Subcutaneous abdominal adipose tissue (tissue), 5 donors: ENCODE results near the gene NFIC.
"Not testable (repeated sequence)": the region's sequence is repeated elsewhere in the genome, so short reads cannot be mapped to it uniquely, and the experiment has no call there.

Experiments used
- H3K27ac ChIP-seq: one replicate; pipeline ENCODE4 v1.7.0; 2013; ENCODE audit warnings: low read depth, mild to moderate bottlenecking, inconsistent platforms, low read length, moderate library complexity
- H3K27me3 ChIP-seq, 5 donors: one replicate each; pipeline ENCODE4 v1.7.0; 2013; ENCODE audit warnings: low read length in 5 of 5, inconsistent platforms in 1 of 5; ENCODE audit not compliant: control insufficient read depth in 5 of 5, insufficient read depth in 4 of 5
- H3K36me3 ChIP-seq, 5 donors: one replicate each; pipeline ENCODE4 v1.7.0; 2013; ENCODE audit warnings: low read length in 5 of 5; ENCODE audit not compliant: control insufficient read depth in 5 of 5, insufficient read depth in 5 of 5
- H3K4me1 ChIP-seq, 5 donors: one replicate each; pipeline ENCODE4 v1.7.0; 2013; ENCODE audit warnings: low read length in 5 of 5, mild to moderate bottlenecking in 3 of 5, moderate library complexity in 1 of 5; ENCODE audit not compliant: control insufficient read depth in 5 of 5, insufficient read depth in 5 of 5
- H3K4me3 ChIP-seq, 5 donors: one replicate each; pipeline ENCODE4 v1.7.0; 2013; ENCODE audit warnings: low read length in 5 of 5, low read depth in 1 of 5
- H3K9ac ChIP-seq, 5 donors: one replicate each; pipeline ENCODE4 v1.7.0; 2013; ENCODE audit warnings: low read length in 5 of 5, mild to moderate bottlenecking in 4 of 5, moderate library complexity in 3 of 5
- H3K9me3 ChIP-seq, 5 donors: one replicate each; pipeline ENCODE4 v1.7.0; 2013; ENCODE audit warnings: low read length in 5 of 5; ENCODE audit not compliant: control insufficient read depth in 5 of 5
- donor health status: healthy.
- donor health status: healthy.
- donor health status: healthy.
- donor health status: healthy.
- donor health status: healthy.

Gene NFIC

DNA sequence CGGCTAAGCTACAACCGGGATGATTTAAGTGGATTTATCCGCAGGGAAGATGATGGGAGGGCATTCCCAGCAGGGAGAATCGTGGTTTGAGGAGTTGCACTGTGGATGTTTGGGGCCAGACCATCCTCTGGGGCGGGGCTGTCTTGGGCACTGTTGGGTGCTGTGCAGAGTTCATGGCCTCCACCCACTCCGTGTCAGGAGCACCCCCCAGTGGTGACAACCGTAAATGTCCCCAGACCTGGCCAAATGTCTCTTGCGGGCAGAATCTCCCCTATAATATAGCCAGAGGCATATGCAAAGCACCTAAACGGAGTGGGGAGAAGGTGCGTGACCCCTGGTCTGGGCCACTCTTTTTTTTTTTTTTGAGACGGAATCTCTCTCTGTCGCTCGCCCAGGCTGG, 73.7 kb downstream of the NFIC start:
- Histone ChIP-seq H3K9ac (no peak overlapping the region), H3K4me3 (no peak overlapping the region), H3K4me1 (peaks cover 7 to 28% (median 23%) of the 10 kb centered on the region in 5 donors), H3K27ac (no peak overlapping the region), H3K36me3 (peaks cover 0 to 59% (median 46%) of the 10 kb centered on the region in 5 donors), H3K9me3 (no peaks in the 10 kb centered on the region), H3K27me3 (no peaks in the 10 kb centered on the region)

DNA sequence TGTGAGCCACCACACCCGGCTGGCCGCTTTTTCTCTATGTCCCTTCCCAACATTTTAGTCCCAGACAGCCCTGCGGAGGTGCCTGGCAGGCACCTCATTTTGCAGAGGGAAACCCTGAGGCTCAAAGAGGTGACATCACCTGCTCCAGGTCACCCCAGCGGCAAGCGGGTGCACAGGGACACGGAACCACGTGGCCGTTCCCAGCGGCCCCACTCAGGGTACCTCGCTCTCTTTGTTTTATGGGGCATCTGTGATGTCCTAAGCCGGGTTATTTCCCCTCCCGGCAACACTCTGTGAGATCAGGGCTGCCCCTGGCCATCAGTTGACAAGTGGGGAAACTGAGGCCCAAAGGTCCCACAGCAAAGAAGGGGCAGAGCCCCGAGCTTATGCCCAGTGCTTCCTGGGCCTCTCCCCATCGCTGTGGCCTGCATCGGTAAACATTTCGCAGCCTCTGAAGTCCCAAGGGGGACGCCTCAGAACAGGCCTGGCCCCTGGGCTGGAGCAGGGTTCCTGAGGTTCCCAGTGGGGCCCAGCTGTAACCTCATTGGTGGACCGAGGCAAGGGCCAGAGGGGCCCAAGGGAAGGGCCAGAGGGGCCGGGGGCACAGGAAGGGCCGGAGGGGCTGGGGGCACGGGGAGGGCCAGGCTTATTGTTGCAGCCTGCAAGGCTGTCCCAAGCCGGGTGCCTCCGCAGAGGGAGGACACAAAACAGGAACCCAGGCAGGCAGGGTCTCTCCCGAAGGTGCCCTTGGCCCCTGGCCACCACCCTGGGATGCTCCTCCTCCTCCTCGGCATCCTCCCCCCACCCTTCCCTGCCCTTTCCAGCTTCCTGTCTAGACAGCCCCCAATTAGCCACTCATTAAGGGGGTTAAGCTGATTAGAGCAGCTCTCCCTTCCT, 75.0 kb downstream of the NFIC start:
- no peak overlapping the region for H3K9ac ChIP-seq
- H3K9me3 ChIP-seq, result no peaks in the 10 kb centered on the region
- no peaks in the 10 kb centered on the region for H3K27me3 ChIP-seq
- H3K4me3 ChIP-seq, result no peak overlapping the region
- no peak overlapping the region for H3K27ac ChIP-seq
- peaks cover 4 to 31% (median 17%) of the 10 kb centered on the region in 5 donors for H3K4me1 ChIP-seq
- H3K36me3 ChIP-seq, result peaks cover 0 to 71% (median 55%) of the 10 kb centered on the region in 5 donors

DNA sequence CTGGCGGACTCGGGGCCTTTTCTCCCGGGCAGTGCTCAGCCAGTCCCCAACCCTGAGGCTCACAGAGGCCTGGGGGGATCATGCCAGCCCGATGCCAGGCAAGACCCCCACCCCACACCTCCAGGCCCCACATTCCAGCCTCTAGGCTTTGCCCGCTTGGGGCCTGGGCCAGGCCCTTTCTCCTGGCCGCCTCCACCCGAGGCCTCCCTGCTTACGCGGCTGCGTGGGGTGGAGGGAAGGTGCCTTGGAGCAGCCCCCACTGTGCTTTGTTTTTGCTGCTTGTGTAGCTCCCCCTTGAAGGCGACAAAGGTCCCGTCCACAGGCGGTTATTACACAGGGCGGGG, 75.6 kb downstream of the NFIC start:
- peaks cover 4 to 31% (median 17%) of the 10 kb centered on the region in 5 donors for H3K4me1 ChIP-seq
- H3K27me3 ChIP-seq, result no peaks in the 10 kb centered on the region
- no peaks in the 10 kb centered on the region for H3K9me3 ChIP-seq
- H3K9ac ChIP-seq, result no peak overlapping the region
- peaks cover 0 to 72% (median 53%) of the 10 kb centered on the region in 5 donors for H3K36me3 ChIP-seq
- no peak overlapping the region for H3K4me3 ChIP-seq
- H3K27ac ChIP-seq, result no peak overlapping the region

GRCh38 chr19:3442487-3443071, 76.2 kb downstream of the NFIC start:
- Histone ChIP-seq H3K4me1 (peaks cover 4 to 31% (median 17%) of the 10 kb centered on the region in 5 donors), H3K9ac (no peak overlapping the region), H3K36me3 (peaks cover 0 to 71% (median 55%) of the 10 kb centered on the region in 5 donors), H3K27ac (no peak overlapping the region), H3K27me3 (no peaks in the 10 kb centered on the region), H3K4me3 (no peak overlapping the region), H3K9me3 (no peaks in the 10 kb centered on the region)

DNA sequence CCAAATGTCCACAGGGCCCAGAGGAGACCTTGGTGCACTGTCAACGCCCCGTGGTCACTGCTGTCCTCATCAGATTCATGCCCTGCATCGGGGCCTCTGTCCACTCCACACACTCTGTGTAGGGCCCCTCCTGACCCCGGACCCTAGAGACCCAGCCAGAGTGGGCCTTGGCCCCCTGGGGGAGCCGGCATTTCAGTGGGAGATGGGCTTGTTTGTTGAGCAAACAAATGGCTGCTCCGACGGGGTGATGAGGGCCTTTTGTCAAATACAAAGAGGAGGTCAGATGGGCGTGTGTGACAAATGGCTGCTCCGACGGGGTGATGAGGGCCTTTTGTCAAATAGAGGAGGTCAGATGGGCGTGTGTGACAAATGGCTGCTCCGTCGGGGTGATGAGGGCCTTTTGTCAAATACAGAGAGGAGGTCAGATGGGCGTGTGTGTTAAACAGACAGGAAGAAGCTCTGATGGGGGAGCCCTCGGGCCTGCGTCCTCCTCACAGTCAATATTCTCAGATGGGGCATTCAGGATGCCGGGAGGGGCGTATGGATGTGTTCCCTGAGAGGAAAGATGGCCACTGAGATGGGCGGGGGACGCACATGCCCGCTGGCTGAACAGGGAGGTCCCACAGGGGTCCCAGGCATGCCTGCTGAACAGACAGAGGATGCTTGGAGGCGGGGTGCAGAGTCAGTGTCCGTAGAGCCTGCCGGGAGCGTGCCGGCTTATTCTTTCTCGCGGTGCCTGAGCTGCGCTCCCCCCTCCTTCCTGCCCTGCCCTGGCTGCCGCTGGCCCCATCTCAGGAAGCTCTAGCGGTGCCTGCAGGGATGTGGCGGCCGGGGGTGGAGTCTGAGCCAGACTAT, 77.7 kb downstream of the NFIC start:
- H3K36me3 ChIP-seq, result peaks cover 0 to 68% (median 53%) of the 10 kb centered on the region in 5 donors
- no peak overlapping the region for H3K9ac ChIP-seq
- no peaks in the 10 kb centered on the region for H3K9me3 ChIP-seq
- no peak overlapping the region for H3K27ac ChIP-seq
- peak overlapping the region in 2 of 5 donors; percentile 16 to 34 for H3K4me3 ChIP-seq
- H3K27me3 ChIP-seq, result no peaks in the 10 kb centered on the region
- peaks cover 4 to 31% (median 17%) of the 10 kb centered on the region in 5 donors for H3K4me1 ChIP-seq

DNA sequence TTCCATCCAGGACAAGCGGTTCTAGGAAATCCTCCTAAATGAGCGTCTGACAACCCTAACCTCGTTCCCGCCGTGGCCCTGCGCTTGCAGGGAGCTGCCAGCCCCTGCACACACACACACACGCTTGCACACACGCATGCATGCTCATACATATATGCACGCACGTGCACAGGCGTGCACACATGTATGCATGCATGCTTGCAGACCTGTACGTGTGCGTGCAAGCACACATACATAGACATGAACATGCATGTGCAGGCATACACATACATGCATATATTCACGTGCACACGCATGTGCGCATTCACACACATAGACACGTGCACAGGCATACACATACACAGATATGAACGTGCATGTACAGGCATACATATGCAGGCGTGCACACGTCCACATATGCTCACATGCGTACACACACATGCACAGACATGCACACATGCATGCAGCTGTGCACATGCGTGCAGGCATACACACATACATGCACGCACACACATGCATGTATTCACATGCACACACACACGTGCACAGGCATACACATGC, 78.4 kb downstream of the NFIC start:
- Histone ChIP-seq H3K27me3 (no peaks in the 10 kb centered on the region), H3K9ac (no peak overlapping the region), H3K36me3 (peaks cover 0 to 72% (median 56%) of the 10 kb centered on the region in 5 donors), H3K4me3 (peak overlapping the region in 1 of 5 donors; percentile 34), H3K4me1 (peaks cover 4 to 31% (median 17%) of the 10 kb centered on the region in 5 donors), H3K27ac (no peak overlapping the region), H3K9me3 (no peaks in the 10 kb centered on the region)

GRCh38 chr19:3446657-3447056, 80.3 kb downstream of the NFIC start:
- H3K9me3 ChIP-seq, H3K9ac ChIP-seq, H3K4me3 ChIP-seq, H3K27me3 ChIP-seq, H3K27ac ChIP-seq: not testable (repeated sequence)
- peaks cover 4 to 31% (median 22%) of the 10 kb centered on the region in 5 donors for H3K4me1 ChIP-seq
- peaks cover 0 to 79% (median 57%) of the 10 kb centered on the region in 5 donors for H3K36me3 ChIP-seq

GRCh38 chr19:3448616-3449334, 82.4 kb downstream of the NFIC start:
- H3K4me1 ChIP-seq, result peaks cover 4 to 26% (median 21%) of the 10 kb centered on the region in 5 donors
- no peak overlapping the region for H3K4me3 ChIP-seq
- H3K27ac ChIP-seq, result no peak overlapping the region
- H3K9ac ChIP-seq, result no peak overlapping the region
- H3K36me3 ChIP-seq, result peaks cover 0 to 83% (median 63%) of the 10 kb centered on the region in 5 donors
- no peaks in the 10 kb centered on the region for H3K27me3 ChIP-seq
- no peaks in the 10 kb centered on the region for H3K9me3 ChIP-seq

GRCh38 chr19:3450796-3451411, 84.5 kb downstream of the NFIC start:
- Histone ChIP-seq H3K4me3 (no peak overlapping the region), H3K27me3 (no peaks in the 10 kb centered on the region), H3K9me3 (no peaks in the 10 kb centered on the region), H3K36me3 (peaks cover 0 to 84% (median 63%) of the 10 kb centered on the region in 5 donors), H3K27ac (peak overlapping the region; percentile 51), H3K9ac (no peak overlapping the region), H3K4me1 (peaks cover 0 to 10% (median 5%) of the 10 kb centered on the region in 5 donors)
